ENCODE data around the gene ZDHHC9. TPM values are rescaled to one million over a fixed set of nuclear protein-coding genes. Genes with fewer than 3 reads are reported as not detected.

The ZDHHC9 gene
- total RNA-seq, 1 donor from 2014 or later, result 64.0 TPM

- Mint-ChIP-seq H3K27ac (ENCODE audit: unreplicated experiment) (no peak overlapping the region), H3K36me3 (ENCODE audit: low read depth, unreplicated experiment) (peaks cover 12% of the 10 kb centered on the region), H3K27me3 (ENCODE audit: low read depth, unreplicated experiment) (no peaks in the 10 kb centered on the region), H3K4me3 (ENCODE audit: unreplicated experiment) (no peak overlapping the region), H3K4me1 (ENCODE audit: low read depth, unreplicated experiment) (no peaks in the 10 kb centered on the region), H3K9me3 (ENCODE audit: unreplicated experiment) (peaks cover 2% of the 10 kb centered on the region)
- Histone ChIP-seq H3K4me1 (ENCODE audit: insufficient read depth, low read length) (no peaks in the 10 kb centered on the region), H3K27ac (ENCODE audit: low read depth, low read length) (no peak overlapping the region), H3K4me3 (ENCODE audit: insufficient read depth, low read depth, low read length) (no peak overlapping the region), H4K20me1 (ENCODE audit: insufficient read depth, low read length) (no peaks in the 10 kb centered on the region), H3K9me3 (ENCODE audit: insufficient read depth, low read depth, low read length) (no peaks in the 10 kb centered on the region), H3K4me2 (ENCODE audit: low read length) (no peak overlapping the region), H3K36me3 (ENCODE audit: insufficient read depth, low read length) (peaks cover 8% of the 10 kb centered on the region), H3K9ac (ENCODE audit: low read length) (no peak overlapping the region), H3K27me3 (ENCODE audit: insufficient read depth, low read length) (no peaks in the 10 kb centered on the region), H2AFZ (ENCODE audit: low read depth, low read length) (no peak overlapping the region), H3K79me2 (ENCODE audit: insufficient read depth, low read length) (no peaks in the 10 kb centered on the region)
- DNase-seq (ENCODE audit: low read depth) (no peak), FAIRE-seq (no peak)
- no peak for TF ChIP-seq CTCF (IDR thresholded peaks at IDR 0.05; ENCODE audit: insufficient read depth, low read depth, low read length)
- no peak for TF ChIP-seq EZH2 (IDR thresholded peaks at IDR 0.05; ENCODE audit: insufficient read depth, low read length)
Observed at GRCh38 chrX:129813662-129814368, 29.9 kb downstream of the ZDHHC9 start.

- peak; percentile 92 for FAIRE-seq
- H4K20me1 ChIP-seq (ENCODE audit: insufficient read depth, low read length), result no peaks in the 10 kb centered on the region
- H3K4me3 Mint-ChIP-seq (ENCODE audit: unreplicated experiment), result no peak overlapping the region
- peaks cover 2% of the 10 kb centered on the region for H3K9me3 Mint-ChIP-seq (ENCODE audit: unreplicated experiment)
- H3K27me3 ChIP-seq (ENCODE audit: insufficient read depth, low read length), result no peaks in the 10 kb centered on the region
- H3K4me3 ChIP-seq (ENCODE audit: insufficient read depth, low read depth, low read length), result no peak overlapping the region
- H3K4me2 ChIP-seq (ENCODE audit: low read length), result no peak overlapping the region
- no peaks in the 10 kb centered on the region for H3K4me1 Mint-ChIP-seq (ENCODE audit: low read depth, unreplicated experiment)
- H3K4me1 ChIP-seq (ENCODE audit: insufficient read depth, low read length), result no peaks in the 10 kb centered on the region
- no peak overlapping the region for H3K27ac ChIP-seq (ENCODE audit: low read depth, low read length)
- no peaks in the 10 kb centered on the region for H3K9me3 ChIP-seq (ENCODE audit: insufficient read depth, low read depth, low read length)
- no peaks in the 10 kb centered on the region for H3K79me2 ChIP-seq (ENCODE audit: insufficient read depth, low read length)
- peaks cover 11% of the 10 kb centered on the region for H3K36me3 Mint-ChIP-seq (ENCODE audit: low read depth, unreplicated experiment)
- H2AFZ ChIP-seq (ENCODE audit: low read depth, low read length), result no peak overlapping the region
- peaks cover 8% of the 10 kb centered on the region for H3K36me3 ChIP-seq (ENCODE audit: insufficient read depth, low read length)
- no peaks in the 10 kb centered on the region for H3K27me3 Mint-ChIP-seq (ENCODE audit: low read depth, unreplicated experiment)
- peak; percentile 40 for DNase-seq (ENCODE audit: low read depth)
- TF ChIP-seq EZH2 (IDR thresholded peaks at IDR 0.05; ENCODE audit: insufficient read depth, low read length), result no peak
- TF ChIP-seq CTCF (IDR thresholded peaks at IDR 0.05; ENCODE audit: insufficient read depth, low read depth, low read length), result no peak
- no peak overlapping the region for H3K9ac ChIP-seq (ENCODE audit: low read length)
- no peak overlapping the region for H3K27ac Mint-ChIP-seq (ENCODE audit: unreplicated experiment)
Observed at GRCh38 chrX:129808829-129809796, 34.6 kb downstream of the ZDHHC9 start.

Data from astrocyte (in vitro differentiated cells and primary cell).